Endometrium (tissue), 2 donors: ENCODE results near the gene GDI1.

Source experiments
- FAIRE-seq: peaks from 2 replicates; lab custom pipeline; 2012; peaks lifted over from hg19 to GRCh38; lab: Jason Lieb, UNC
- donor health status: control.
- donor health status: control.

GDI1 gene

GRCh38 chrX:154409222-154409871, 27.6 kb upstream of the GDI1 start, which contains the start of gene DNASE1L1:
Gene DNASE1L1 (minus strand): TSS chrX:154409254. CDS start chrX:154405568, 3,686 bp downstream.
- no peak for FAIRE-seq

- no peak for FAIRE-seq
Observed at GRCh38 chrX:154411981-154412340, 25.0 kb upstream of the GDI1 start.

- FAIRE-seq: no peak
Observed at GRCh38 chrX:154412468-154412867, 24.5 kb upstream of the GDI1 start.

GRCh38 chrX:154413142-154413541, 23.8 kb upstream of the GDI1 start:
- FAIRE-seq: no peak

- no peak for FAIRE-seq
Observed at GRCh38 chrX:154417157-154417556, 19.8 kb upstream of the GDI1 start.

GRCh38 chrX:154419189-154419588, 17.8 kb upstream of the GDI1 start:
- no peak for FAIRE-seq

- no peak for FAIRE-seq
Observed at GRCh38 chrX:154419688-154420401, 17.1 kb upstream of the GDI1 start.

- FAIRE-seq: no peak
Observed at GRCh38 chrX:154420402-154420756, 16.6 kb upstream of the GDI1 start.

- FAIRE-seq: no peak
Observed at GRCh38 chrX:154426916-154427770, 9.8 kb upstream of the GDI1 start.

- FAIRE-seq: no peak
Observed at GRCh38 chrX:154428176-154429171, 8.5 kb upstream of the GDI1 start, which contains the start of gene ATP6AP1. Gene ATP6AP1 (plus strand): TSS chrX:154428677. CDS start chrX:154428693, 16 bp downstream.

GRCh38 chrX:154429711-154430110, 7.2 kb upstream of the GDI1 start:
- no peak for FAIRE-seq

- FAIRE-seq: no peak
Observed at GRCh38 chrX:154430479-154430878, 6.5 kb upstream of the GDI1 start.

- FAIRE-seq: no peak
Observed at GRCh38 chrX:154430916-154431315, 6.0 kb upstream of the GDI1 start.

GRCh38 chrX:154431341-154431740, 5.6 kb upstream of the GDI1 start:
- no peak for FAIRE-seq

GRCh38 chrX:154432210-154432609, 4.7 kb upstream of the GDI1 start:
- no peak for FAIRE-seq

GRCh38 chrX:154433605-154434004, 3.3 kb upstream of the GDI1 start:
- FAIRE-seq: no peak

- no peak for FAIRE-seq
Observed at GRCh38 chrX:154434394-154435168, 2.4 kb upstream of the GDI1 start.

- FAIRE-seq: no peak
Observed at GRCh38 chrX:154435171-154435733, 1.7 kb upstream of the GDI1 start.

GRCh38 chrX:154436374-154436982, 476 bp upstream of the GDI1 start:
- FAIRE-seq: no peak
